ENCODE data around the gene C11orf91. TPM values are rescaled to one million over a fixed set of nuclear protein-coding genes. Genes with fewer than 3 reads are reported as not detected.
A peak's percentile ranks its signal among the peaks of the same experiment; 100 is the strongest.

The C11orf91 gene
- total and polyA plus RNA-seq, 2 donors (not counting 1 experiment from before 2014, with no cell fraction given), result 0.12 TPM; not detected in 1

GRCh38 chr11:33742249-33742851 is 41.7 kb upstream of the C11orf91 start:
- Histone ChIP-seq H3K9me3 (ENCODE audit: control insufficient read depth, insufficient read depth, low read depth, low read length) (no peaks in the 10 kb centered on the region), H3K9ac (ENCODE audit: insufficient read depth, low read length) (no peak overlapping the region), H2AFZ (ENCODE audit: low read length) (no peak overlapping the region), H3K4me1 (ENCODE audit: control insufficient read depth, extremely low read depth, insufficient read depth, low read length) (peaks cover 9% of the 10 kb centered on the region), H3K4me3 (replicated peaks in 1 of 4; ENCODE audit: control extremely low read depth in 1 of 4, insufficient read depth in 1 of 4, low read depth in 3 of 4, low read length in 4 of 4) (no peak overlapping the region), H3K27ac (ENCODE audit: insufficient read depth, low read length) (no peak overlapping the region), H3K4me2 (ENCODE audit: extremely low read depth, insufficient read depth, low read length) (no peak overlapping the region), H3K27me3 (ENCODE audit: control insufficient read depth, insufficient read depth, low read length) (no peaks in the 10 kb centered on the region), H4K20me1 (ENCODE audit: control insufficient read depth, extremely low read depth, insufficient read depth, low read length) (no peaks in the 10 kb centered on the region), H3K36me3 (ENCODE audit: control insufficient read depth, insufficient read depth, low read length) (peaks cover 1% of the 10 kb centered on the region), H3K79me2 (ENCODE audit: control insufficient read depth, insufficient read depth, low read length) (no peaks in the 10 kb centered on the region)
- peak in 1 of 2 donors; percentile 65 for DNase-seq (ENCODE audit: low read depth in 2 of 2)
- no peak for TF ChIP-seq EZH2 (IDR thresholded peaks at IDR 0.05; ENCODE audit: low read length, missing control alignments)
- TF ChIP-seq, protein P1, sequence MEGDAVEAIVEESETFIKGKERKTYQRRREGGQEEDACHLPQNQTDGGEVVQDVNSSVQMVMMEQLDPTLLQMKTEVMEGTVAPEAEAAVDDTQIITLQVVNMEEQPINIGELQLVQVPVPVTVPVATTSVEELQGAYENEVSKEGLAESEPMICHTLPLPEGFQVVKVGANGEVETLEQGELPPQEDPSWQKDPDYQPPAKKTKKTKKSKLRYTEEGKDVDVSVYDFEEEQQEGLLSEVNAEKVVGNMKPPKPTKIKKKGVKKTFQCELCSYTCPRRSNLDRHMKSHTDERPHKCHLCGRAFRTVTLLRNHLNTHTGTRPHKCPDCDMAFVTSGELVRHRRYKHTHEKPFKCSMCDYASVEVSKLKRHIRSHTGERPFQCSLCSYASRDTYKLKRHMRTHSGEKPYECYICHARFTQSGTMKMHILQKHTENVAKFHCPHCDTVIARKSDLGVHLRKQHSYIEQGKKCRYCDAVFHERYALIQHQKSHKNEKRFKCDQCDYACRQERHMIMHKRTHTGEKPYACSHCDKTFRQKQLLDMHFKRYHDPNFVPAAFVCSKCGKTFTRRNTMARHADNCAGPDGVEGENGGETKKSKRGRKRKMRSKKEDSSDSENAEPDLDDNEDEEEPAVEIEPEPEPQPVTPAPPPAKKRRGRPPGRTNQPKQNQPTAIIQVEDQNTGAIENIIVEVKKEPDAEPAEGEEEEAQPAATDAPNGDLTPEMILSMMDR (conservative IDR thresholded peaks at IDR 0.05 in 1 of 2, IDR thresholded peaks at IDR 0.05 in 1 of 2; ENCODE audit: low read depth in 1 of 2, low read length in 2 of 2), result peak in 1 of 2 donors; percentile 42

DNA sequence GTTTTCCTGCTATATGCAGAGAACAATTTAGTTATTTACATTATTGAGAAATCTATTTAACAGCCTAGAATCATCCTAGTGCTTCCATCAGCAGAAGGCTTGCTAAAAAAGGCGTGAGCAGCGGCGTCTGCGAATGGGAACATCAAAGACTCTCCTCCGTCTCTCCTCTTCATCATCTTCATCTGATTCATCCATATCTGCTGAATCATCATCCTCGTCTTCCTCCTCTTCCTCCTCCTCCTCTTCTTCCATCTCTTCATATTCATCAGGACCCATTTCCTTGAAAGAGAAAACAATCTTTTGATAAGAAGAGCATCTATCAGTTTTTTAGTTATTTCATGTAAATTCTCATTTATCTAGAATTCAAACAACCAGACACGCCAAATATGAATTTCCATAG is 41.2 kb upstream of the C11orf91 start:
- H3K27ac ChIP-seq (ENCODE audit: insufficient read depth, low read length), result no peak overlapping the region
- peaks cover 1% of the 10 kb centered on the region for H3K36me3 ChIP-seq (ENCODE audit: control insufficient read depth, insufficient read depth, low read length)
- H4K20me1 ChIP-seq (ENCODE audit: control insufficient read depth, extremely low read depth, insufficient read depth, low read length), result no peaks in the 10 kb centered on the region
- no peaks in the 10 kb centered on the region for H3K79me2 ChIP-seq (ENCODE audit: control insufficient read depth, insufficient read depth, low read length)
- no peak overlapping the region for H3K4me2 ChIP-seq (ENCODE audit: extremely low read depth, insufficient read depth, low read length)
- H3K4me1 ChIP-seq (ENCODE audit: control insufficient read depth, extremely low read depth, insufficient read depth, low read length), result peaks cover 14% of the 10 kb centered on the region
- DNase-seq (ENCODE audit: low read depth in 2 of 2), result no peak
- TF ChIP-seq, protein P1 (conservative IDR thresholded peaks at IDR 0.05 in 1 of 2, IDR thresholded peaks at IDR 0.05 in 1 of 2; ENCODE audit: low read depth in 1 of 2, low read length in 2 of 2), result no peak
- no peak for TF ChIP-seq EZH2 (IDR thresholded peaks at IDR 0.05; ENCODE audit: low read length, missing control alignments)
- no peaks in the 10 kb centered on the region for H3K9me3 ChIP-seq (ENCODE audit: control insufficient read depth, insufficient read depth, low read depth, low read length)
- H3K4me3 ChIP-seq (replicated peaks in 1 of 4; ENCODE audit: control extremely low read depth in 1 of 4, insufficient read depth in 1 of 4, low read depth in 3 of 4, low read length in 4 of 4), result no peak overlapping the region
- H2AFZ ChIP-seq (ENCODE audit: low read length), result no peak overlapping the region
- no peaks in the 10 kb centered on the region for H3K27me3 ChIP-seq (ENCODE audit: control insufficient read depth, insufficient read depth, low read length)
- no peak overlapping the region for H3K9ac ChIP-seq (ENCODE audit: insufficient read depth, low read length)

DNA sequence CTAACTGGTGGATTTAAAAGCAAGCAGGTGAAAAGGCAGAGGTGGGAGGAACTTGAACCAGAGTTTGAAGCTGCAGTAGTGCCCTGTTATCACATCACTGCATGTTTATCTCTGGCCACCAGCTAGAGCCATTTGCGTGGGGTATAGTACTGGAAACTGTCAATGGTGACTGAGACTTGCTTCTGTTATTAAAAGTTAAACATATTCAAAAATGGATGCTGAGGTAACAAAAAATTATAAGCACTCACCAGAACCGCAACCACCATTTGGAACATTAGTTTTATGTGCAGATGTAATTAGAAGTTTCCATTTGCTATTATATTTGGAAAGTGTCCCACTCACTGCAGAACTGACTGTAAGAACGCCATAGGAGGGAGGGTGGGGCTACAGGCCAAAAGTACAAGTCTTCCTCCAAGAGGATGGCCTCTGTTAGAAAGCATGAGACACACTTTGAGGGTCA is 36.8 kb upstream of the C11orf91 start:
- H3K4me3 ChIP-seq (replicated peaks in 1 of 4; ENCODE audit: control extremely low read depth in 1 of 4, insufficient read depth in 1 of 4, low read depth in 3 of 4, low read length in 4 of 4), result peak overlapping the region in 2 of 4 experiments; percentile 96 to 97
- no peaks in the 10 kb centered on the region for H4K20me1 ChIP-seq (ENCODE audit: control insufficient read depth, extremely low read depth, insufficient read depth, low read length)
- peak overlapping the region; percentile 94 for H3K27ac ChIP-seq (ENCODE audit: insufficient read depth, low read length)
- no peak for TF ChIP-seq EZH2 (IDR thresholded peaks at IDR 0.05; ENCODE audit: low read length, missing control alignments)
- TF ChIP-seq, protein P1 (conservative IDR thresholded peaks at IDR 0.05 in 1 of 2, IDR thresholded peaks at IDR 0.05 in 1 of 2; ENCODE audit: low read depth in 1 of 2, low read length in 2 of 2), result no peak
- peak overlapping the region; percentile 46 for H2AFZ ChIP-seq (ENCODE audit: low read length)
- H3K4me2 ChIP-seq (ENCODE audit: extremely low read depth, insufficient read depth, low read length), result peak overlapping the region; percentile 72
- H3K27me3 ChIP-seq (ENCODE audit: control insufficient read depth, insufficient read depth, low read length), result no peaks in the 10 kb centered on the region
- H3K9ac ChIP-seq (ENCODE audit: insufficient read depth, low read length), result no peak overlapping the region
- H3K79me2 ChIP-seq (ENCODE audit: control insufficient read depth, insufficient read depth, low read length), result peaks cover 38% of the 10 kb centered on the region
- DNase-seq (ENCODE audit: low read depth in 2 of 2), result peak in 1 of 2 donors; percentile 53
- no peaks in the 10 kb centered on the region for H3K9me3 ChIP-seq (ENCODE audit: control insufficient read depth, insufficient read depth, low read depth, low read length)
- peaks cover 21% of the 10 kb centered on the region for H3K4me1 ChIP-seq (ENCODE audit: control insufficient read depth, extremely low read depth, insufficient read depth, low read length)
- peaks cover 7% of the 10 kb centered on the region for H3K36me3 ChIP-seq (ENCODE audit: control insufficient read depth, insufficient read depth, low read length)

Data from fibroblast of lung (primary cell).